Ovary (tissue), 3 donors: ENCODE results near the gene NDUFV2.

Experiments
- EP300 ChIP-seq: sonication (generic); formaldehyde crosslinking; IDR thresholded peaks from one replicate; pipeline ENCODE4 v1.6.1; 2017; ENCODE audit warnings: antibody characterized with exemption
- POLR2A ChIP-seq: fragments of 450-650 bp; IDR thresholded peaks from one replicate; pipeline ENCODE4 v1.6.1; 2017; ENCODE audit warnings: antibody characterized with exemption, mild to moderate bottlenecking, moderate library complexity
- TF ChIP-seq, protein P1 (sequence below), 3 donors: fragments of 450-650 bp in 2 of 3; fragments of 200-600 bp in 1 of 3; IDR thresholded peaks; one replicate each; pipeline versions ENCODE4 v1.5.1 to v1.8.0; 2016 to 2022; ENCODE audit warnings: antibody characterized with exemption in 3 of 3, mild to moderate bottlenecking in 1 of 3
- donor health status: DM: no; HTN: no; CAD: no.

DNA sequence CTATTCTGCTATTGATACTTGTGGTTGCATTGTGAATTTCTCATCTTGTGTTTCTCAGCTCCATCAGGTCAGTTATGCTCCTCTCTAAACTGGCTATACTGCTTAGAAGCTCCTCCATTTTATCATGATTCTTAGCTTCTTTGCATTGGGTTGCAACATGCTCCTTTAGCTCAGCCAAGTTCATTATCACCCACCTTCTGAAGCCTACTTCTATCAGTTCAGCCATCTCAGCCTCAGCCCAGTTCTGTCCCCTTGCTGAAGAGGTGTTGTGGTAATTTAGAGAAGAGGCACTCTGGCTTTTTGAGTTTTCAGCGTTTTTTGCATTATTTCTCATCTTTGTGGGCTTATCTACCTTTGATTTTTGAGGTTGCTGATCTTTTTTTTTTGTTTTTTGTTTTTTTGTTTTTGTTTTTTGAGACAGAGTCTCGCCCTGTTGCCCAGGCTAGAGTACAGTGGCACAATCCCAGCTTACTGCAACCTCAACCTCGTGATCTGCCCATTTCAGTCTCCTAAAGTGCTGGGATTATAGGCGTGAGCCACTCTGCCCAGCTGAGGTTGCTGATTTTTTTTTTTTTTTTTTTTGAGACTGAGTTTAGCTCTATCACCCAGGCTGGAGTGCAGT is 70.1 kb downstream of the NDUFV2 start:
- TF ChIP-seq, protein P1, sequence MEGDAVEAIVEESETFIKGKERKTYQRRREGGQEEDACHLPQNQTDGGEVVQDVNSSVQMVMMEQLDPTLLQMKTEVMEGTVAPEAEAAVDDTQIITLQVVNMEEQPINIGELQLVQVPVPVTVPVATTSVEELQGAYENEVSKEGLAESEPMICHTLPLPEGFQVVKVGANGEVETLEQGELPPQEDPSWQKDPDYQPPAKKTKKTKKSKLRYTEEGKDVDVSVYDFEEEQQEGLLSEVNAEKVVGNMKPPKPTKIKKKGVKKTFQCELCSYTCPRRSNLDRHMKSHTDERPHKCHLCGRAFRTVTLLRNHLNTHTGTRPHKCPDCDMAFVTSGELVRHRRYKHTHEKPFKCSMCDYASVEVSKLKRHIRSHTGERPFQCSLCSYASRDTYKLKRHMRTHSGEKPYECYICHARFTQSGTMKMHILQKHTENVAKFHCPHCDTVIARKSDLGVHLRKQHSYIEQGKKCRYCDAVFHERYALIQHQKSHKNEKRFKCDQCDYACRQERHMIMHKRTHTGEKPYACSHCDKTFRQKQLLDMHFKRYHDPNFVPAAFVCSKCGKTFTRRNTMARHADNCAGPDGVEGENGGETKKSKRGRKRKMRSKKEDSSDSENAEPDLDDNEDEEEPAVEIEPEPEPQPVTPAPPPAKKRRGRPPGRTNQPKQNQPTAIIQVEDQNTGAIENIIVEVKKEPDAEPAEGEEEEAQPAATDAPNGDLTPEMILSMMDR (IDR thresholded peaks at IDR 0.05): no peak
- TF ChIP-seq POLR2A (no peak), EP300 (no peak)
